Mesenchymal stem cell (in vitro differentiated cells and primary cell): ENCODE data around the gene LRP1B.

Experiments
- DNase-seq: peaks from one replicate; pipeline ENCODE4 v3.0.0-alpha.2; 2013
- H2AFZ ChIP-seq: one replicate; pipeline ENCODE4 v1.6.1; 2013; ENCODE audit warnings: low read depth, mild to moderate bottlenecking, control low read depth, inconsistent platforms, low read length, moderate library complexity
- H2AK5ac ChIP-seq: 2 replicates; pipeline ENCODE4 v1.6.1; 2013; ENCODE audit warnings: low read length, moderate library complexity, mild to moderate bottlenecking, inconsistent platforms; ENCODE audit not compliant: severe bottlenecking
- H2BK120ac ChIP-seq: one replicate; pipeline ENCODE4 v1.6.1; 2013; ENCODE audit warnings: low read depth, mild to moderate bottlenecking, inconsistent platforms, low read length, moderate library complexity
- H2BK12ac ChIP-seq, 2 experiments: one replicate each; pipeline ENCODE4 v1.6.1; 2013; ENCODE audit warnings: inconsistent platforms in 2 of 2, low read length in 2 of 2, mild to moderate bottlenecking in 2 of 2, moderate library complexity in 2 of 2, control low read depth in 1 of 2
- H2BK15ac ChIP-seq: one replicate; pipeline ENCODE4 v1.6.1; 2013; ENCODE audit warnings: mild to moderate bottlenecking, low read depth, inconsistent platforms; ENCODE audit not compliant: poor library complexity, severe bottlenecking
- H2BK5ac ChIP-seq: 2 replicates; pipeline ENCODE4 v1.6.1; 2013; ENCODE audit warnings: low read depth, mild to moderate bottlenecking, low read length, control low read depth, inconsistent platforms; ENCODE audit not compliant: poor library complexity, severe bottlenecking
- H3K14ac ChIP-seq, 2 experiments: one replicate each; pipeline ENCODE4 v1.6.1; 2013; ENCODE audit warnings: inconsistent platforms in 2 of 2, low read length in 2 of 2, control low read depth in 1 of 2, mild to moderate bottlenecking in 1 of 2, moderate library complexity in 1 of 2
- H3K18ac ChIP-seq, 2 experiments: one replicate each; pipeline ENCODE4 v1.6.1; 2013; ENCODE audit warnings: inconsistent platforms in 2 of 2, low read length in 2 of 2, control low read depth in 1 of 2, low read depth in 1 of 2, mild to moderate bottlenecking in 1 of 2
- H3K23ac ChIP-seq, 2 experiments: one replicate each; pipeline ENCODE4 v1.6.1; 2013; ENCODE audit warnings: inconsistent platforms in 2 of 2, low read length in 2 of 2, mild to moderate bottlenecking in 2 of 2, moderate library complexity in 2 of 2, control low read depth in 1 of 2
- H3K27ac ChIP-seq: 2 replicates; pipeline ENCODE4 v1.5.1; 2013; ENCODE audit warnings: mild to moderate bottlenecking, moderate library complexity, low read length, control low read depth, inconsistent platforms; ENCODE audit not compliant: poor library complexity, severe bottlenecking
- H3K27me3 ChIP-seq, 2 experiments: 2 replicates each; pipeline versions ENCODE4 v1.6.1 to v1.7.0; 2013; ENCODE audit warnings: low read length in 2 of 2, mild to moderate bottlenecking in 2 of 2, moderate library complexity in 2 of 2, control low read depth in 1 of 2, inconsistent platforms in 1 of 2; ENCODE audit not compliant: control insufficient read depth in 1 of 2, insufficient read depth in 1 of 2
- H3K36me3 ChIP-seq, 2 experiments: 2 replicates each; pipeline versions ENCODE4 v1.6.1 to v1.7.0; 2013; ENCODE audit warnings: low read length in 2 of 2, control low read depth in 1 of 2, inconsistent platforms in 1 of 2, low read depth in 1 of 2, mild to moderate bottlenecking in 1 of 2; ENCODE audit not compliant: insufficient read depth in 2 of 2, control insufficient read depth in 1 of 2
- H3K4ac ChIP-seq, 2 experiments: one replicate each; pipeline ENCODE4 v1.6.1; 2013; ENCODE audit warnings: inconsistent platforms in 2 of 2, low read length in 2 of 2, mild to moderate bottlenecking in 2 of 2, moderate library complexity in 2 of 2, control low read depth in 1 of 2, low read depth in 1 of 2
- H3K4me1 ChIP-seq: 2 replicates; pipeline ENCODE4 v1.6.1; 2013; ENCODE audit warnings: low read depth, low read length, control low read depth; ENCODE audit not compliant: control insufficient read depth, insufficient read depth
- H3K4me2 ChIP-seq: 2 replicates; pipeline ENCODE4 v1.6.1; 2013; ENCODE audit warnings: low read length, mild to moderate bottlenecking, inconsistent platforms; ENCODE audit not compliant: poor library complexity, severe bottlenecking
- H3K4me3 ChIP-seq, 2 experiments: 2 replicates each; pipeline versions ENCODE4 v1.5.1 to v1.7.0; 2013; ENCODE audit warnings: low read length in 2 of 2, mild to moderate bottlenecking in 2 of 2, control low read depth in 1 of 2, low read depth in 1 of 2; ENCODE audit not compliant: insufficient read depth in 1 of 2
- H3K79me1 ChIP-seq: replicated peaks from 2 replicates; pipeline ENCODE4 v1.6.1; 2013; ENCODE audit warnings: mild to moderate bottlenecking, control low read depth, low read length, inconsistent platforms; ENCODE audit not compliant: poor library complexity, severe bottlenecking
- H3K9ac ChIP-seq: 2 replicates; pipeline ENCODE4 v1.7.0; 2013; ENCODE audit warnings: mild to moderate bottlenecking, low read length, moderate library complexity
- H3K9me3 ChIP-seq: 2 replicates; pipeline ENCODE4 v1.7.0; 2013; ENCODE audit warnings: mild to moderate bottlenecking, low read length; ENCODE audit not compliant: control insufficient read depth
- H4K8ac ChIP-seq: one replicate; pipeline ENCODE4 v1.6.1; 2013; ENCODE audit warnings: inconsistent platforms, mild to moderate bottlenecking, low read length, moderate library complexity
- H4K91ac ChIP-seq: one replicate; pipeline ENCODE4 v1.6.1; 2013; ENCODE audit warnings: mild to moderate bottlenecking, low read length, inconsistent platforms
- WGBS: methylation state at CpG from one replicate; pipeline ENCODE4 v1.1.7; 2013; ENCODE audit warnings: mixed read lengths; 5-methylcytosine and 5-hydroxymethylcytosine counted together

The LRP1B gene

DNA sequence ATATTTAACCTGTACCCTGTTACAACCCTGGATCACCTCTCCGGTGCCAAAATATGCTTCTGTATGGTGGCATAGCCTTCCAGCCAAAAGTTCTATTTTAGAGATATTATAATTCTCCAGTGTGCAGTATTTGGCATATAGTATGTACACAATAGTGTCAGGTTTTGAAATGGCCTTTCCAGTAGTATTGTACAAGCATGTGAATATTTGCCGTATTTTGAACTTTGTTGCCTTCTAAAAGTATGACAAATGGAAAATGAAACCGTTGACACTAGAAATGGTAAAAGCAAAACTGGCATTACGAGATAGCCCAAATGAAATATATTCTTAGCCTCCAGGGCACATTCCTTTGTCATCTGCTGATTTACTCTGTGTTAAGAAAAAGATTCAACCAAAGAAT, 431.2 kb downstream of the LRP1B start:
- Histone ChIP-seq H3K14ac (no peak overlapping the region), H2AK5ac (no peak overlapping the region), H2BK5ac (no peak overlapping the region), H3K23ac (no peak overlapping the region), H3K79me1 (no peaks in the 10 kb centered on the region), H3K27ac (no peak overlapping the region), H4K8ac (no peak overlapping the region), H3K4me2 (no peak overlapping the region), H3K18ac (no peak overlapping the region), H2BK120ac (no peak overlapping the region), H2BK12ac (no peak overlapping the region), H2BK15ac (no peak overlapping the region), H2AFZ (no peak overlapping the region), H3K36me3 (no peaks in the 10 kb centered on the region), H3K4me1 (no peaks in the 10 kb centered on the region), H3K9me3 (peaks cover 2% of the 10 kb centered on the region), H3K27me3 (no peaks in the 10 kb centered on the region), H4K91ac (no peak overlapping the region), H3K9ac (no peak overlapping the region), H3K4ac (no peak overlapping the region), H3K4me3 (no peak overlapping the region)
- no peak for DNase-seq
- WGBS: 85% methylated on average over 3 of the region's 4 CpGs

DNA sequence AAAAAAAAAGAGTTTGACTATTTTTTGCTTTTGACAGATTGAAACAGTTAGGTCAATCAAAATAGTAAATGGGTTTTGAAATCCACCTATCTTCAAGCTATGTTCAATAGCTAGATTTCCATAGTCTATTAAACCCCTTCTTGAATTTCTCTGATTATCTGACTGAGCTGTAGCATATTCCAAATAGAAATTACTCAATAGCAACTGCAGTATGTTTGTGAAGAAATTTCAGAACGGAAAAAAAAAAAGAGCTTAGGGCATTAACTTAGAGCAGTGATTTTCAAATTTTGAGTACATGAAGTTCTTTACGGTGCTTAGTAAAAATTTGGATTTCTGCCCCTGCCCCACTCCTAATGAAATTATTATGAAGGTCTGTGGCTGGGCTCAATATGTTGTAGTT, 432.3 kb downstream of the LRP1B start:
- no peak for DNase-seq
- H3K4me1 ChIP-seq: no peaks in the 10 kb centered on the region
- no peak overlapping the region for H3K4me2 ChIP-seq
- H3K36me3 ChIP-seq: no peaks in the 10 kb centered on the region
- no peak overlapping the region for H3K18ac ChIP-seq
- no peak overlapping the region for H2BK15ac ChIP-seq
- no peak overlapping the region for H3K4me3 ChIP-seq
- no peak overlapping the region for H2BK12ac ChIP-seq
- H4K91ac ChIP-seq: no peak overlapping the region
- H3K4ac ChIP-seq: no peak overlapping the region
- H3K9ac ChIP-seq: no peak overlapping the region
- no peaks in the 10 kb centered on the region for H3K27me3 ChIP-seq
- no peaks in the 10 kb centered on the region for H3K79me1 ChIP-seq
- no peak overlapping the region for H2AK5ac ChIP-seq
- no peak overlapping the region for H2BK120ac ChIP-seq
- no peak overlapping the region for H3K27ac ChIP-seq
- H3K23ac ChIP-seq: no peak overlapping the region
- H3K9me3 ChIP-seq: peaks cover 5% of the 10 kb centered on the region
- H2AFZ ChIP-seq: no peak overlapping the region
- WGBS: 100% methylated on average over 2 of the region's 2 CpGs
- no peak overlapping the region for H3K14ac ChIP-seq
- H2BK5ac ChIP-seq: no peak overlapping the region
- H4K8ac ChIP-seq: no peak overlapping the region

GRCh38 chr2:141697035-141697434, 433.8 kb downstream of the LRP1B start:
- no peaks in the 10 kb centered on the region for H3K79me1 ChIP-seq
- no peak overlapping the region for H4K91ac ChIP-seq
- H2BK5ac ChIP-seq: no peak overlapping the region
- no peaks in the 10 kb centered on the region for H3K36me3 ChIP-seq
- no peak overlapping the region for H2AK5ac ChIP-seq
- no peak overlapping the region for H2AFZ ChIP-seq
- no peak overlapping the region for H3K9ac ChIP-seq
- H3K14ac ChIP-seq: no peak overlapping the region
- no peak overlapping the region for H3K4ac ChIP-seq
- H3K27me3 ChIP-seq: no peaks in the 10 kb centered on the region
- H4K8ac ChIP-seq: no peak overlapping the region
- no peak overlapping the region for H3K23ac ChIP-seq
- no peak overlapping the region for H3K27ac ChIP-seq
- no peak for DNase-seq
- no peak overlapping the region for H2BK120ac ChIP-seq
- H3K4me3 ChIP-seq: no peak overlapping the region
- H3K4me1 ChIP-seq: no peaks in the 10 kb centered on the region
- no peak overlapping the region for H2BK12ac ChIP-seq
- WGBS: no CpG with 5 or more reads among the region's 3 CpGs
- peaks cover 7% of the 10 kb centered on the region for H3K9me3 ChIP-seq
- no peak overlapping the region for H2BK15ac ChIP-seq
- H3K4me2 ChIP-seq: no peak overlapping the region
- H3K18ac ChIP-seq: no peak overlapping the region

DNA sequence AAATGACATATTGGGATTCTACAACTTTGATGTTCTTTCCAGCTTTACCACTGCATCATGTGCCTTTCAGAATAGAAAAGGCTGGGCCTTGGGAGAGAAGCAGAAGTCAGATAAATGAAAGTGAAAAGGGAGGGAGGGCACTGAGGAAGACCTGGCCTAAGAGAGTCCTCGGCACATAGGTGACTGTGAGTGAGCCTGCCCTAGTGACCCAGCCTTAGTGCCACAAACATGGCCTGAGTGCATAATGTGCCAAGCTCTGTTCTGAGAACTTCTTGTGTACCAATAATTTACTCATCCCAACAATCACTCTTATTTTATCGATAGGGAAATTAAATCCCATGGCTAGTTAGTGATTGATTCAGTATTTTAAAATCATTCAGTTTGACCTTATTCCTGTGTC, 436.6 kb downstream of the LRP1B start:
- no peaks in the 10 kb centered on the region for H3K4me1 ChIP-seq
- no peak overlapping the region for H2BK5ac ChIP-seq
- no peak for DNase-seq
- no peak overlapping the region for H3K18ac ChIP-seq
- H3K23ac ChIP-seq: no peak overlapping the region
- H3K4me2 ChIP-seq: no peak overlapping the region
- H3K14ac ChIP-seq: no peak overlapping the region
- peaks cover 5% of the 10 kb centered on the region for H3K9me3 ChIP-seq
- no peak overlapping the region for H2BK15ac ChIP-seq
- H3K79me1 ChIP-seq: no peaks in the 10 kb centered on the region
- H3K27ac ChIP-seq: no peak overlapping the region
- no peak overlapping the region for H2AK5ac ChIP-seq
- H2BK12ac ChIP-seq: no peak overlapping the region
- no peak overlapping the region for H4K8ac ChIP-seq
- H3K27me3 ChIP-seq: no peaks in the 10 kb centered on the region
- H3K36me3 ChIP-seq: no peaks in the 10 kb centered on the region
- no peak overlapping the region for H2BK120ac ChIP-seq
- H3K4ac ChIP-seq: no peak overlapping the region
- H3K4me3 ChIP-seq: no peak overlapping the region
- H2AFZ ChIP-seq: no peak overlapping the region
- no peak overlapping the region for H3K9ac ChIP-seq
- no peak overlapping the region for H4K91ac ChIP-seq
- WGBS: 100% methylated on average over 1 of the region's 2 CpGs
